Head of caudate nucleus (tissue), 42 donors: ENCODE data around the gene CADM1.

Experiments used
- DNase-seq, 42 donors: peaks; one replicate each; pipeline versions ENCODE4 v3.0.0 to v3.0.0-alpha.2; 2020 to 2021; ENCODE audit warnings: mixed read lengths in 7 of 42
- intact Hi-C: fragments of 100-400 bp; cut with DNase I; formaldehyde crosslinking; loops from one replicate; pipeline ENCODE4 v1.15.0; 2022

CADM1 gene

DNA sequence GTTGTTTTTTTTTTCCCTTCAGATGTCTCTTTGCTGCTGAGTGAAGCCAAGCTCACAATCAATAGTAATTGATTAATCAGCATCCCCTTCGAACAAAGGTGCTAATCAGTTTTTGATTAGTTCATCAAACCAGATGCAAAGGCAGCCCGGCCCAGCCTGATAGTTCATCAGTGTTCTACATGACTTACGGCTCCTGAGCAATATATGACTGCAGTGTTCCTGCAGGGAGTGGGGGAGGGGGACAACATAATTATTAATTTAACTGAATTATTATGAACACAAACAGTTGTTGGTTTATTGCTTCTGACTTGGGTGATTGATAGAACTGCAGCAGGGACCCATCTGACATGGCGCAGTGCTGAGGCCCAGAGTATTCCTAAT, 315.3 kb downstream of the CADM1 start:
- intact Hi-C loops = no loop called here
- DNase-seq = no peak

- DNase-seq = no peak
- intact Hi-C loops = no loop called here
These were observed 315.9 kb downstream of the CADM1 start for GRCh38 chr11:115188188-115188897.

DNA sequence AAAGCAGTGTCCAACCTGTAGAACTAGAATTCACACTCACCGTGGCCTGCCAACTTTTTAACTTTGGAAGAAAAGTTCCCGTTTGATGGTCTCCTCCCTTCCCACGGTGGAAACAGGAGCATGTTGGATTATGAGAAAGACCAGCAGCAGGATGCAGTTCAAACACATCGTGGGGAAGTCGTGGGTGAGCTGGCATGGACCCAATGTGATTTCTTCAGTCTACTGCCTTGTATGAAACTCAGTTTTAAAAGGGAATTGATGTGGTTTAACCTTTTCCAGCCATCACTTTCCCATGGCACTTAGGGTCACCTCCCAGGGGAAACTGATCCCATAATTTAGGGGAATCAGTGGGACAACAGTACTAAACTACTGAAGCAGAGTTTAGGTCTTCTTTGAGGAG, 318.3 kb downstream of the CADM1 start:
- DNase-seq = no peak
- intact Hi-C loops = no loop called here

GRCh38 chr11:115185507-115185906, 318.7 kb downstream of the CADM1 start:
- no peak for DNase-seq
- intact Hi-C loops = no loop called here

DNA sequence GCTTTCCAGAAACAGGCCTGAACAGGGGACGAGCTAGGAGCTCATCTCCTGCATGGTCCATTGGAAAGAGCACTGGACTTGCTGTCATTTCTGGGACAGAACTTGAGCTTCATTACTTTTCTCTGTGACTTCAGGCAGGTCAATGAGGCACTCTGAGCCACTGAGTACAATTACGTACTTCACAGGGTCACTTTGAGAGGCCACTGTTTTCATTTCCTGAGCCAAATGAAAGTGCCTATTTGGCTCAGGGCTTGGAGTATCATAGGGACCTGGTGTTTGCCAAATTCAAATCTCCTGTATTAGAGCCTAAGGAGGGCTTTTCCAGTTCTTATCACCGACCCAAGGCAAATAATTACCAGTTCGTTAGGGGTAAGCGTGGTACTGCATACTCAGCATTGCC, 319.3 kb downstream of the CADM1 start:
- intact Hi-C loops = no loop called here

GRCh38 chr11:115183830-115184229, 320.4 kb downstream of the CADM1 start:
- intact Hi-C loops = no loop called here
- DNase-seq = no peak

More for the DNA sequence above, 319.3 kb downstream of the CADM1 start:
- DNase-seq = no peak

DNA sequence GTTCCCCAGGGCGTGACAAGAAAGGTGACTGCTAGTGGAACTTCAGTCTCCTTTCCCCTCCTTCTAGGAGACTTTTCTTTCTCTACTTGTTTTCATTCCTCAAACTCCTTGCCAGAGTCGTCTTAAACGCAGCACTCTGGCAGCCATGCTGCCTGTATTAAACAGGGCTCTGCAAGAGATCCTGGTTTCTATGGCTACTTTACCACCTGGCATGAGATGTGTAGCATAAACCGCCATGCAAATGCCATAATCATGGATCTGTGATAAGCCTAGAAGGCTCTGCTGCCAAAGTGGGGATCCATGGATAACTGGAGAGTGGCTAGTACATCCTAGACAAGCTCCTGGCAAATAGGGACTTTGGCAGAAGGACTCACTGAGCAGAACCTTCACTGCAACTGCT, 321.1 kb downstream of the CADM1 start:
- intact Hi-C loops = no loop called here
- DNase-seq = no peak

GRCh38 chr11:115182282-115182955, 321.8 kb downstream of the CADM1 start:
- intact Hi-C loops = no loop called here
- DNase-seq = no peak

- intact Hi-C loops = no loop called here
- no peak for DNase-seq
These were observed 322.7 kb downstream of the CADM1 start for GRCh38 chr11:115181538-115181937.

DNA sequence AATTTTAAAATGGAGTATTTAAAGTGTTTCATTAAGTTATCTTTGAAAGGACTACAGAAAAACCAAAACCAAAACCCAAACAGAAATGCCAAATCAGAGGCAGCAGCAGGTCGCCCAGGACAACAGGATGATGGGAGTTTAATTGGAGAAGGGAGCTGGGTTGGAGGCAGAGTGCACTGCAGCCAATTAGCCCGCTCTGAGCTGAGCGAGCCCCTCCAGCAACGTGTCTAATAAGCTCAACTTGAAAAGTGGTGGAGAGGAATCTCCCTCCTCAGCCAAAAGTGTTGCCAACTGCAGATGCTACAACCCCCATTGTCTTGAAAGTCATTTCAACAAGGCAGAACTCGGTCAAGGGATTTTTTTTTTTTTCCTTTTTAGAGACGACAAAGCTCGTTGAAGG, 323.9 kb downstream of the CADM1 start:
- intact Hi-C loops = no loop called here

GRCh38 chr11:115179636-115180035, 324.6 kb downstream of the CADM1 start:
- intact Hi-C loops = no loop called here
- DNase-seq = no peak

More for the DNA sequence above, 323.9 kb downstream of the CADM1 start:
- peak in 4 of 42 donors; percentile 21 to 52 (median 38) for DNase-seq

DNA sequence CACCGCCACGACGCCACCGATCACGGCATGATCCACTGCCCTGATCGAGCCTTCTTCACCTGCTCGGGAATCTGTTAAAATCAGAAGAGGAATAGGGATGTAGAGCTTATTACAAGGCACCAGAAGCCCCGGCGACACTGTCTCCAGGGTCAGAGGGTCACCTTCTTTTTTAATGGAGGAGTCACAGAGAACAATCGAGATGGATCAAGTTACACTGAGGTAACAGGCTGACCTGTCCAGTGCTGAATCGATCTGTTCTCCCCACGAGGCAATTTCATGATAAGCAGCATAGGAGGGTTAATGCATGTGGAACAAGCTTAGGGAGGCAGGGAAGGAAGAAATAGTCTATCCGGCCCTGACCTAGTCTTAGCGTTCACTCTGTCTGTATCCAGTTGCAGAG, 325.5 kb downstream of the CADM1 start:
- DNase-seq = no peak
- intact Hi-C loops = no loop called here

DNA sequence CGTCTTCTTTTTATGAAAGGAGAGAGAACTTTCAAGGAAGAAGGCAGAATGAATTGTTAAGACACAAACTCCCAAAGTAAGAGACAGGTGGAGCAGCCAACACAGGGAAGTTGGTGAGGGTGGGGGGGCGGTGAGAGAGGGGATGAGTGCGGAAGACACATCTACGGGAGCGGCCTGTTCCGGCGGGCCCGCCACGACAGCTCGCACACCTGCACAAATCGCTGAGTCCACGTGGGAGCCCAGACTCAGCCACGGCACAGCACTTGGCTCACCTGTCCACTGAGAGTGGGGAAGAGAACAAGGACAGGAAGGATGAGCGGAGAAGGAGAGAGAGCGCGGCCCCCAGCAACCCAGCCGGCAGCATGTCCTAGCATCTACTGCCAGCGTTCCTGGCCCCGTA, 331.1 kb downstream of the CADM1 start:
- intact Hi-C loops = no loop called here
- no peak for DNase-seq

- intact Hi-C loops = no loop called here
These were observed 333.9 kb downstream of the CADM1 start for GRCh38 chr11:115170133-115170815.

DNA sequence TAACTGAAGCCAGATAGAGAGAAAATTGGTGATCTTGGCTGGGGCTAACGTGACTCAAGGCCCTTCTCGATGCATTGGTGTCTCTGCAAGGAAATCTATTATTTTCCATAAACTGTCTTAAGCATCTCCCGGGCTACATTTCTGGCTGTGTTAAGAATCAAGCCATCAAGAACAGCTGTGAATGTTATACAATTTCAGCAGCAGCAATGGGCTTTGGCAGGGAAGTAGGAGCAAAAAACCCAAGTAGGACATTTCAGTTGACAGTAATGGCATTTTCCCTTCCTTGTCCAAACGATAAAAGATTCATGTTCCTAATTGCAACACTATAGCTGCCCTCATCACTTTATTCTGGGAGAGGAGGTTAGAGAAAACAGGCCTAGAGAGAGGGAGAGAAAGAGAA, 335.0 kb downstream of the CADM1 start:
- no peak for DNase-seq
- intact Hi-C loops = no loop called here

More at GRCh38 chr11:115170133-115170815, 333.9 kb downstream of the CADM1 start:
- DNase-seq = peak in 27 of 42 donors; percentile 31 to 83 (median 49)

DNA sequence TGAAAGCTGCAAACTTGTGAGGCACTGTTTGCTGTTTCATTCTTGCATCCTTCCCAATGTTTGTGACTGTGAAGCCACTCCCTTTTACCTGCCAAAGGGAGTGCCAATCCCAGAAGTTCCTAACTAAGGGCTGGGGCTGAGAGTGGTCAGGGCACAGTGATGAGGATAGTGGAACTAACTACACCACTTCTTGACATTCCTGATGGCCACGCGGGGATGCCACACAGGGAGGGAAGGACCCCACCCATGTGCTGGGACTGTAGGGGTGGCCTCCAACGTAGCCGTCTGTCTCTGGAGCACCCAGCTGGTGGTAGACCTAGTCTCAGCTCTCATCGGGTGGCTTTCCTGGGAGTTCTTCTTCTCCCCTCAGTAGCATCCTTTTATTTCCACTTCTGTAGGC, 335.5 kb downstream of the CADM1 start:
- DNase-seq = no peak
- intact Hi-C loops = no loop called here

- DNase-seq = peak in 6 of 42 donors; percentile 17 to 44 (median 24)
- intact Hi-C loops = no loop called here
These were observed 336.0 kb downstream of the CADM1 start for GRCh38 chr11:115168229-115168671.

- DNase-seq = no peak
- intact Hi-C loops = no loop called here
These were observed 336.8 kb downstream of the CADM1 start for GRCh38 chr11:115167456-115167855.

GRCh38 chr11:115166820-115167219, 337.4 kb downstream of the CADM1 start:
- intact Hi-C loops = no loop called here
- peak in 34 of 42 donors; percentile 31 to 80 (median 51) for DNase-seq

GRCh38 chr11:115164774-115165173, 339.4 kb downstream of the CADM1 start:
- no peak for DNase-seq
- intact Hi-C loops = no loop called here
